Panc1 (cell line): ENCODE data around the gene MAST4. TPM values are rescaled to one million over a fixed set of nuclear protein-coding genes. Genes with fewer than 3 reads are reported as not detected.

Source experiments
- ATAC-seq: fragments of 200-7000 bp; cut with Tn5 transposase; 2 replicates; pipeline ENCODE4 v1.9.1; 2020; ENCODE audit warnings: mild to moderate bottlenecking, moderate library complexity
- BruUV-seq: library from RNA; stranded (reverse); fragments of 400-500 nt; replicated peaks from 2 replicates; lab custom pipeline; 2021; lab: Mats Ljungman, UMichigan
- CTCF ChIA-PET: fragments of 300-600 bp; sonication (Branson Sonifier 250); formaldehyde crosslinking; loops from one replicate; lab custom pipeline; 2022; ENCODE audit warnings: antibody characterized with exemption; lab: Charles Lee
- POLR2A ChIA-PET: fragments of 300-600 bp; sonication (Branson Sonifier 250); formaldehyde crosslinking; loops from one replicate; lab custom pipeline; 2022; ENCODE audit warnings: antibody characterized with exemption; lab: Charles Lee
- DNase-seq: peaks from one replicate; pipeline ENCODE4 v3.0.0-alpha.2; 2010; ENCODE audit warnings: low read depth, low spot score
- H3K27ac ChIP-seq: 2 replicates; pipeline ENCODE4 v1.5.1; 2011; ENCODE audit warnings: mild to moderate bottlenecking, low read length, inconsistent platforms
- H3K27me3 ChIP-seq: fragments of 200-500 bp; sonication (Bioruptor generic); 2 replicates; pipeline ENCODE4 v1.6.0; 2014; ENCODE audit warnings: low read length, inconsistent platforms; ENCODE audit not compliant: control insufficient read depth, insufficient read depth
- H3K36me3 ChIP-seq: fragments of 200-500 bp; sonication (Bioruptor generic); 2 replicates; pipeline ENCODE4 v1.5.1; 2014; ENCODE audit warnings: inconsistent platforms, mild to moderate bottlenecking, low read length, moderate library complexity; ENCODE audit not compliant: control insufficient read depth, insufficient read depth
- H3K4me1 ChIP-seq: 2 replicates; pipeline ENCODE4 v1.5.1; 2011; ENCODE audit warnings: inconsistent platforms, mild to moderate bottlenecking, low read length, moderate library complexity; ENCODE audit not compliant: control insufficient read depth, insufficient read depth
- H3K4me3 ChIP-seq, 2 experiments: 2 replicates each; pipeline ENCODE4 v1.5.1; 2011 to 2012; ENCODE audit warnings: low read depth in 2 of 2, low read length in 2 of 2, mild to moderate bottlenecking in 2 of 2, inconsistent platforms in 1 of 2, moderate library complexity in 1 of 2
- H3K9me3 ChIP-seq: fragments of 200-500 bp; sonication (Bioruptor generic); 2 replicates; pipeline ENCODE4 v1.5.1; 2014; ENCODE audit warnings: low read depth, mild to moderate bottlenecking, inconsistent platforms, low read length, moderate library complexity; ENCODE audit not compliant: control insufficient read depth, insufficient read depth
- CTCF ChIP-seq: fragments of 450-650 bp; IDR thresholded peaks from 2 replicates; pipeline ENCODE4 v1.5.1; 2017; ENCODE audit warnings: mild to moderate bottlenecking
- POLR2AphosphoS5 ChIP-seq: IDR thresholded peaks from 2 replicates; pipeline ENCODE4 v1.6.1; 2012; ENCODE audit warnings: mild to moderate bottlenecking, low read depth, low read length, moderate library complexity
- REST ChIP-seq, 2 experiments: IDR thresholded peaks; 2 replicates each; pipeline ENCODE4 v1.6.1; 2011 to 2012; ENCODE audit warnings: low read depth in 2 of 2, control low read depth in 1 of 2, low read length in 1 of 2, mild to moderate bottlenecking in 1 of 2, moderate library complexity in 1 of 2; ENCODE audit not compliant: insufficient read depth in 1 of 2
- SIN3A ChIP-seq: IDR thresholded peaks from 2 replicates; pipeline ENCODE4 v1.6.1; 2012; ENCODE audit warnings: low read depth, mild to moderate bottlenecking, low read length, moderate library complexity, borderline replicate concordance; ENCODE audit not compliant: insufficient read depth
- TCF7L2 ChIP-seq: IDR thresholded peaks from 2 replicates; pipeline ENCODE4 v1.6.1; 2011; ENCODE audit warnings: mild to moderate bottlenecking, low read depth, low read length, inconsistent platforms
- in situ Hi-C: cut with HindIII; loops from 2 replicates; pipeline ENCODE4 v1.10.0; 2016; ENCODE audit warnings: low sequenced_read_pairs, low pct_unique_long_range_greater_than_20kb
- intact Hi-C: fragments of 100-400 bp; cut with micrococcal nuclease; formaldehyde crosslinking; loops from one replicate; pipeline ENCODE4 v1.10.0; 2022; ENCODE audit not compliant: unreplicated experiment
- total RNA-seq: library from RNA; stranded (reverse); gene quantifications from one replicate; pipeline ENCODE4 v1.2.1, GENCODE V29; 2021; ENCODE audit not compliant: unreplicated experiment

MAST4 gene
- total RNA-seq, 1 experiment from 2014 or later = 1.8 TPM

DNA sequence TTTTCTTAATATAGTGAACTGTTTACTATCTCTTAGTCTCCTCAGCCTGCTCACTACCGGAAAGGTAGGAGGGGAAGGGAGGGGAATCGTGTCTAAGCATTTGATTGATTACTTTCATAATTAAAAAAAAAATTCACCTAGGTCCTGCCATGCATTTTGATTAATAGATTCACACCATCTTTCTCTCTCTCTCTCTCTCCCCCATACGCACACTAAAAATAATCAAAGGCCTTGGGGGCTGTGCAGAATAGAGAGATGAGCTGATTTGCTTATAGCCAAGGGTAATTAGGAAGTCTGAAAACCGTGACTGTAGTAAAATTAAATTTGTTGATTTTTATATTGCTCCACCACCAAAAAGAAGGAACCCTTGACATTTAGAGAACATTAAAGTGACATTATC is 550.8 kb downstream of the MAST4 start:
- no peak overlapping the region for H3K27ac ChIP-seq
- DNase-seq = no peak
- intact Hi-C loops = loop anchor here (10.0 kb wide), 1 partner anchor 262 kb away; no protein-coding TSS in a partner anchor
- ChIA-PET POLR2A (no interaction called here), CTCF (no interaction called here)
- no peak for ATAC-seq
- in situ Hi-C loops = no loop called here
- H3K27me3 ChIP-seq = peaks cover 2% of the 10 kb centered on the region
- no TSS peak for BruUV-seq
- TF ChIP-seq TCF7L2 = no peak
- TF ChIP-seq POLR2AphosphoS5 = no peak
- TF ChIP-seq REST (IDR thresholded peaks at IDR 0.05; ENCODE audit: insufficient read depth in 1 of 2, low read depth in 2 of 2, low read length in 1 of 2) = no peak
- TF ChIP-seq SIN3A = no peak
- no peak for TF ChIP-seq CTCF
- H3K36me3 ChIP-seq = no peaks in the 10 kb centered on the region
- H3K4me3 ChIP-seq = no peak overlapping the region
- no peaks in the 10 kb centered on the region for H3K4me1 ChIP-seq
- no peaks in the 10 kb centered on the region for H3K9me3 ChIP-seq

GRCh38 chr5:67147760-67148159 is 551.6 kb downstream of the MAST4 start:
- in situ Hi-C loops (no loop called here), intact Hi-C loops (loop anchor here (10.0 kb wide), 1 partner anchor 263 kb away; no protein-coding TSS in a partner anchor)
- ChIA-PET POLR2A (interaction anchor here (0.5 kb wide), 1 partner anchor 134 kb away, joined by 4 read pairs; no protein-coding TSS in a partner anchor), CTCF (no interaction called here)
- no peaks in the 10 kb centered on the region for H3K4me1 ChIP-seq
- H3K4me3 ChIP-seq = no peak overlapping the region
- H3K36me3 ChIP-seq = no peaks in the 10 kb centered on the region
- DNase-seq (no peak), ATAC-seq (no peak)
- peaks cover 6% of the 10 kb centered on the region for H3K27me3 ChIP-seq
- H3K27ac ChIP-seq = no peak overlapping the region
- TF ChIP-seq SIN3A (no peak), REST (IDR thresholded peaks at IDR 0.05; ENCODE audit: insufficient read depth in 1 of 2, low read depth in 2 of 2, low read length in 1 of 2) (no peak), CTCF (no peak), TCF7L2 (no peak), POLR2AphosphoS5 (no peak)
- no peaks in the 10 kb centered on the region for H3K9me3 ChIP-seq
- no TSS peak for BruUV-seq
